Inflammatory macrophage treated with lipopolysaccharide for 1 hour (primary cell): ENCODE results near the gene ZPBP2.
"Not testable (repeated sequence)": the region's sequence is repeated elsewhere in the genome, so short reads cannot be mapped to it uniquely, and the experiment has no call there.

Source experiments
- DNase-seq, 2 donors: peaks; one replicate each; pipeline ENCODE4 v3.0.0-alpha.2; 2020 to 2022

The ZPBP2 gene

DNA sequence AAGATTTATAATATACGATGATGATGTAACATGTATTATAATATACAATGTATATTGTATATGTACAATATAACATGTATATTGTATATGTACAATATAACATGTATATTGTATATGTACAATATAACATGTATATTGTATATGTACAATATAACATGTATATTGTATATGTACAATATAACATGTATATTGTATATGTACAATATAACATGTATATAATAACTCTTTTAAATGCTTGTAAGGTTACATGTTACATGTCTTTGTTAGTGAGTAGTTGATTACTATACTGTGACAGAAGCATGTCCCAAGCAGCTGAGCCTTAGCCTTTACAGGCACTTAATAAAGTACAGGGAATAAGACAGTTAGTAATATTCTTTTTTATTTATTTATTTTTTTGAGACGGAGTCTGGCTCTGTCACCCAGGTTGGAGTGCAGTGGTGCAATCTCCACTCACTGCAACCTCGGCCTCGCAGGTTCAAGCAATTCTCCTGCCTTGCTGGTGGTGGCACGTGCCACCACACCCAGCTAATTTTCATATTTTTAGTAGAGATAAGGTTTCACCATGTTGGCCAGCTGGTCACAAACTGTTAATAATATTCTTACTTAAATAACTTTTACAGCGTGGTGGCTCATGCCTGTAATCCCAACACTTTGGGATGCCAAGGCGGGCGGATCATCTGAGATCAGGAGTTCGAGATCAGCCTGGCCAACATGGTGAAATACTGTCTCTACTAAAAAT is 11.9 kb upstream of the ZPBP2 start:
- DNase-seq: not testable (repeated sequence)

- no peak for DNase-seq
These were observed 6.8 kb upstream of the ZPBP2 start for GRCh38 chr17:39861235-39861634.

DNA sequence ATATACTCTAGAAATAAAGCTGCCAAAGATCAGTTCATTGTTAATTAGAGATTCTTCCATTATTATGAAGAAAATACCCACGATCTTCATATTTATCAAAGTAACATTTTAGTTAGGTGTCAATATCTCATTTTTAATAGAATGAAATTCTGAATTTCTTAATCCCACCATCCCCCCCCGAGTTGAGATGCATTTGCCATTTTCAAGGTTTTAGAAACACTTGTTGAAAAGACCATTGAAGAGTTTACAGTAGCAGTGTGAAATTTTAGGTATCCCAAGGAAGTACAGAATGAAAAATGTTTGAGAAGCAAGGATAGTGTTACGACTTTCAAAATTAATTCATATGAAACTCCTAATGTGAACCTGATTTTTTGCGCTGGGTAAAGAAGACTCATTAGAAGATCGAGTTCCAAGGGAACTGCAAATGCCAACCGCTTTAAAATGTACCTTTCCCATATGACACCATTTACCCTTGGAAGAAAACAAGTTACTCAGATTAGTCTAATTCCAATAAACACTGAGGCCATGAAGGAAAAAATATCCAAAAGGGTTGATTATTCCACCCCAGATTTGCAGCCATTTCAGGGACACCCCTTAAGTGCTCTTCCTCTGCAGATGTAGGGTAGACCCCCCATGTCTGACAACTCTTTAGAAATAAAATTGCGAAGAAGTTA is 4.6 kb upstream of the ZPBP2 start:
- DNase-seq: no peak

DNA sequence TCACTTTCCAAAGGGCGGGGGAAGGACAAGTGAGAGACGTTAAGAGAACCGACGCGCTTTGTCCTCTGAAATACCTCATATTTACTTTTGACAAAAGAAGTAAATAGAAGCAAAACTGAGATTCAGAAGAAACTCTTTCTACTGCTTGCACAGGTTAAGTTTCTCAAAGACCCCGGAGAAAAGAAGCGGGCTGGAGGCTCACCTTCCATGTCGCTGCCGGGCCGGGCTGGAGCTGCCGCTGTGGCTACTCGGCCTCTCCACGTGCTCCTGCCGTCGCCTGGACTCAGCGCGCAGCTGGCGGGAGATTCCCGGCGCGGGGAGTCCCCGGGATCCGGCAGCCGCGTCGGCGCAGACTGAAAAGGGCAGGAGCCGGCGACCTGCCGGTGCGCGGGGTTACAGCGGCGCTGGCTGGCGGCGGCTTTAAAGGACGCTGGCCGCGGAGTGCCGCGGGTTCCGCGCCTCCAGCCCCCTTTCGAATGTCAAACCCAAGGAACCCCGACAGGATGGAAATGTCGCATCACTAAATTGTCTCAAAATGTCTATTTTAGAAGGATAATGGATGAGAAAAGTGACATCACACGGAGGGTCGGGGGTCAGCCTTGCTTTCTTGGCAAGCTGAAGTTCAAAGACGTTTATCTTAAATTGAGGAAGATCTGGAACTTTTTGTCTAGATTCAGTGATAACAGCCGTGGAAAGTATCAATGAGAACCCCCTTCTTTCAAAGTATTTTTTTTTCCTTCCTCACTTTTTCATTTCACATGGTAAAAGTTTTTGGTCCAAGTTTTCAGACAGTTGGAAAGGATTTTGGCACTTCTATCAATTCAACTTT is 3.9 kb upstream of the ZPBP2 start, which contains the start of gene IKZF3:
TSS of gene IKZF3 (minus strand) at position 395 of the 829 bp plus-strand sequence. CDS start at position 209, 186 bp downstream.
- DNase-seq: peak; percentile 65 to 67

DNA sequence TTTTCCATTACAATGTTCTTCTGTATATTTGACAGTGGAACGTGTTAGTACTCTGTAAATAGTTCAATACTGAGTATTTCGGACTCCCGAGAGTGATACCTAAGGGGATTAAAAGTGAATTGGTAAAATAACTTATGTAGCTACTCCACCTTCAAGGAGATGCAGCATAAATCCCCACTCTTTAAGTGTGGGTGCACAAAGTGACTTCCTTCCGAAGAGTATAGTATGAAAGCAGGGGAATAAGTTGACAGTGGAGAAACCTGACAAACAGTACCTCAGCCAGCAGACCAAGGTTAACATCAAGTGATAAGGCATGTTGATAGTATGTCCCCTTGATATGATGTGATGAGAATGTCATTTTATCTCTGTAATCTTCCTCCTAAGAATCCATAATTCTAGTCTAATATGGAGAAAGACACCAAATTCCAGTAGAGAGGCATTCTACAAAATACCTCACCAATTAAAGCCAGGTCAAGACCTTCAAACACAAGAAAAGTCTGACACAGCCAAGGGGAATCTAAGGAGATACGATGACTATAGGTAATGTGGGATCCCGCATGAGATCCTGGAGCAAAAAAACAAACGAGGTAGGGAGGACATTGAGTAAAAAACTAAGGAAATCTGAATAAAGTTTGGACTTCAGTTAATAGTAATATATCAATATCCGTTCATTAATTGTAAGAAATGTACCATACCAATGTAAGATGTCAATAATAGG is 1.8 kb upstream of the ZPBP2 start:
- no peak for DNase-seq

GRCh38 chr17:39867084-39867879 is 720 bp upstream of the ZPBP2 start:
- DNase-seq: no peak

DNA sequence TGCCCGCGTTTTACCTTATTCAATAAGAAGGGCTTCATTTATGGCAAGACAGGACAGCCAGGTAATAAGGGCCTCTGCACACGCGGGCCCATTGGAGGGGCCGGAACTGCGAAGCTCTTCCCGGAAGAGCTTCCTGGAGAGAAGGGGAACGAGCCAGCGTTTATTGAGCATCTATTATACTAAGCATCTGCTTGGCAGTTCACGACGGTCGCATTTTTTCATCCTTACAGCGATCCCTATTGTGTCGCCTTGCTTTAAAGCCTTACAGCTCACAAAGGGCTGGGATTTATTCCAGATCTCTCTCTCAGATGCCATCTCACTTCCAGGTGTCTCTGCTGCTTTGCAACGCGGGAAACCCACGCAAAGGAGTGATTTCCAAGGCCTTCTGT is 546 bp downstream of the ZPBP2 start:
- DNase-seq: no peak

DNA sequence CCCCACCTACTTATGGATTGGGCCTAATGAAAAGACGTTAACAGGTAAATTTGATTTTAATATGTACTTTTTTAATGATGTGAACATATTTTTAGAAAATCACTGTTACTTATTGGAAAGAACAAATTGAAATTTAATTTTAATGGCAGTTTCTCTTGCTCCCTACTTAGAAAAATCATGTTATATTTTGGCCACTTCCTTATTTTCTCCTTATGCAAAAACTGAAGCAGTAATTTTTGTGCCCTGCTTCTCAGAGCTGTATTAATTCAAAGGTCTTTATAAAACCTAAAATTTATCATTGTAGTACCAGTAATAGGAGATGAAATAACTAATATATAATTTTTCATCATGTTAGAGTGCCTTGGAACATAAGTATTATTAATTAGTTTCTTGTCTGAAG is 2.8 kb downstream of the ZPBP2 start:
- no peak for DNase-seq

DNA sequence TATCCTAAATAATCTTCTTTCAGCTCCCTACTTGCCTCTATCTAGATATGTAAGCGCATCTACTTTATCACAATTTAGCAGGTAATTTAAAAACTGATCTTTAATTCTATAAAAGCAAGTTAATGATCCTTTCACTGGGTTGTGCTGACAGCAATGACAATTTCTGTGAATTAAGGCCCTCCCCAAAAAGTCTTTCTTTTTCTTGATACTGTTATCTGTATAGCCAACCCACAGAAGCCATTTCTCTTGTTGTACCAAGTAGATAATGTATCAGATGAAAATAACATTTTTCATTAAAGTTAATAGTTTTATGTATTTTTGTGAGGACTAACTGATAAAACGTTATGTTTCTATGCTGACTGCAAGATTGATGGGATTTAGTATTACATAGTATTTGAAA is 3.8 kb downstream of the ZPBP2 start:
- DNase-seq: no peak

GRCh38 chr17:39872751-39873150 is 4.7 kb downstream of the ZPBP2 start:
- peak in 1 of 2 donors; percentile 3 for DNase-seq

GRCh38 chr17:39886102-39886501 is 18.1 kb downstream of the ZPBP2 start:
- not testable (repeated sequence) for DNase-seq

DNA sequence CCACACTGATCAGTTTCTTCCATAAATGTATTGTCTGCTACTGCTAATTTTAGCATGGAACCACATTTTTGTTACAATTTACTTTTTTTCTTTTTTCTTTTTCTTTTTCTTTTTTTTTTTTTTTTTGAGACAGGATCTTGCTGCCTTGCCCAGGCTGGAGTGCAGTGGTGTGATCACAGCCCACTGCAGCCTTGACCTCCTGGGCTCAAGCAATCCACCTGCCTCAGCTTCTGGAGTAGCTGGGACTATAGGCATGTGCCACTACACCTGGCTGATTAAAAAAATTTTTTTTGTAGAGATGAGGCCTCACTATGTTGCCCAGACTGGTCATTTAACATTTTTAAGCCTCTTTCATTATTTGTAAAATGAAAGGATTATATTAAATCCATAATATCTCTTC is 19.1 kb downstream of the ZPBP2 start:
- no peak for DNase-seq

DNA sequence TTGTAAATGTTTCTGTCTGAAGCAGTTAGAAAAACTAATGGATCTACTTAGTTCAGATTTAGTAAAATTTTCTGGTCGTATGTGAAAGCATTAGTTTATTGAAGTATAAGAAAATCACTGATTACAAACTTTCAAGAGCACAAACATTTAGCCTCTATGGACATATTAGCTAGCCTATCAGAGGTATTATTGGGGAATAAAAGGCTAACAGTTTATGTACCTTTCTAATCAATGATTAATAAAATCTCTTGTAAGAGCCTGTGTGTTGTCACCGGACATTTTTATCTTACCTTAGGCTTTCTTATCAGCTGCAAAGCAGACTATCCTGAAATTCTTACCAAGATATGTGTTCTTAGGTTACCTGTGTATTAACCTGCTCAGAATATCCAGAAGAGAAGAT is 21.2 kb downstream of the ZPBP2 start:
- DNase-seq: no peak

DNA sequence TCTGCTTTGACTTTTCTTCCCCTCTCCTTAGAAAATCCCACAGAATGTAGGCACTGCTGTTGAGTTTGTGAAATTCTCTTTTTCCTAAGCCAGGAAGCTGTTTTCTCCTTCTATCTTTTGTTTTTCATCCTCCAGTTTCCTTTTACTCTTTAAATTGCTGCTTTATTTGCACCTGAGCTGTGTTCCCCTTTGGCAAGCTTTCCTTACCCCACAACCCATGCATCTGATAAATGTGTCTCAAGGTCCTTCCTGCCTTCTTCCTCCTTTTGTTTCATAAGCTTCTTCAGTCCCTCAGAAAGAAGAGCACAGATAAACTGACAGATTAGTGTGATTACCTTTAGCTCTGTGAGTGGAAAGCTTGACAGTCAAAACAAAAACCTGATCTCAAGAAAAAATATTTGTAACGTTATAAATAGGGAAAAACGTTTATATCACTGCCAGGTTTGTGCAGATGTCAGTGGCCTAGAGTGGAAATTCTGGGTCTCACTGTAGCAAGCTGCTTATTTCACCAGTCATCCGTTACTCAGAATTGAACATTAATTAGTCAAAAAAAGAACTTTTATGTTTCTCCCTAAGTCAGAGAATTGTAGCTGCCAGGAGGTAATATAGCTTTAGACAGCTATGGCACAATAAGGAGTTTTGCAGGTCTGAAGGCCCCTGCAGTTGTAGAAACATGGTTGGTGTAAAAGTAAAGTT is 26.8 kb downstream of the ZPBP2 start:
- no peak for DNase-seq

GRCh38 chr17:39898088-39898487 is 30.1 kb downstream of the ZPBP2 start:
- DNase-seq: no peak

GRCh38 chr17:39899215-39899614 is 31.2 kb downstream of the ZPBP2 start:
- no peak for DNase-seq

GRCh38 chr17:39902027-39902426 is 34.0 kb downstream of the ZPBP2 start:
- DNase-seq: not testable (repeated sequence)

- DNase-seq: no peak
These were observed 35.3 kb downstream of the ZPBP2 start for GRCh38 chr17:39903158-39903884.

DNA sequence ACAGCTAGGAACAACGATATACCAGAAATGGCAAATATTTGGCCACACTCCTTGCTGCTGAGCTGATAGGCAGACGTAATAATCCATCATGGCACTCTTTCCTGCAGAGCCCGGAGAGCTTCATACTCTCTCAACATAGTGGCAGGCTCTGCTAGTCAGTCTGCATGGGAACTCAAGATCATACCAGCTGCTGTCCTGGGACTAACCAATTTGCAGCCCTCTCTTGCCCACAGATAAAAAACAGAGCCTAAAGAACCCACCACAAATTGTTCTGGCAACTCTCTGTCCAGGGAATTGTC is 36.9 kb downstream of the ZPBP2 start:
- DNase-seq: no peak

DNA sequence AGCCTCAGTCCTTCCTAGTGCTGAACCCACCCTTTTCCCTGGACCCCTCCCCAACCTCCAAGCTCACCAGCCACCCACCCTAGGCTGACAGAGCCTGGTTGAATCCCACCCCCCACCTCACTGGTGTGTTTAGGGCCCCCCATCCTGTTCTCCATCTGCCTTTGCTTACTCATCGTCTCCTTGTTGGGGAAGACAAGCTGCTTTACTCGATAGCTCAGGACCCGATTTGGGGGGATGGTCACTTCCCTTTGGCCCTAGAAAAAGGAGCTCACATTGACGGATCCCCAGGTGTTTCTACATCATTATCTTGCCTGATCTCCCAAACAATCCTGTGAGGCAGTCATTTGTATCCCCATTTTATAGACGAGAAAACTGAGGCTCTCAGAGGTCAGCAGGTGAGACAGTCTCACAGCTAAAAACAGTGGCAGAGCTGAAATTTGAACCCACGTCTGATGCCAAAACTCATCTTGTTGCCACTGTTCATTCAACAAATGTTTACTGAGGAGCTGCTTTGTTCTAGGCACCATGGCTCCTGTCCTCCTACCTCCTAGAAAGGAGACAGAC is 40.9 kb downstream of the ZPBP2 start:
- DNase-seq: no peak

- DNase-seq: no peak
These were observed 46.0 kb downstream of the ZPBP2 start for GRCh38 chr17:39913989-39914388.
